Kidney tubule cell (primary cell): ENCODE results near the gene NUDCD2.
"Not testable (repeated sequence)": the region's sequence is repeated elsewhere in the genome, so short reads cannot be mapped to it uniquely, and the experiment has no call there.

Source experiments
- DNase-seq: peaks from one replicate; pipeline ENCODE4 v3.0.0-alpha.2; 2018; ENCODE audit warnings: low spot score

NUDCD2 gene

GRCh38 chr5:163467682-163468081, 7.8 kb upstream of the NUDCD2 start:
- DNase-seq = no peak

GRCh38 chr5:163463063-163463435, 3.1 kb upstream of the NUDCD2 start:
- no peak for DNase-seq

- peak; percentile 41 for DNase-seq
Observed at GRCh38 chr5:163460562-163461171, 765 bp upstream of the NUDCD2 start, which contains the start of gene HMMR. HMMR (plus strand) TSS chr5:163460632; CDS start chr5:163460693, 61 bp downstream.

- DNase-seq = peak; percentile 61
Observed at GRCh38 chr5:163459462-163459818, 462 bp downstream of the NUDCD2 start.

GRCh38 chr5:163458778-163459385, 1.0 kb downstream of the NUDCD2 start:
- no peak for DNase-seq

- no peak for DNase-seq
Observed at GRCh38 chr5:163456840-163457239, 3.1 kb downstream of the NUDCD2 start.

GRCh38 chr5:163456029-163456589, 3.8 kb downstream of the NUDCD2 start:
- DNase-seq = no peak

- not testable (repeated sequence) for DNase-seq
Observed at GRCh38 chr5:163455406-163455805, 4.5 kb downstream of the NUDCD2 start.

- no peak for DNase-seq
Observed at GRCh38 chr5:163453705-163454104, 6.2 kb downstream of the NUDCD2 start.

- no peak for DNase-seq
Observed at GRCh38 chr5:163451489-163451888, 8.4 kb downstream of the NUDCD2 start.

- DNase-seq = no peak
Observed at GRCh38 chr5:163448491-163448890, 11.4 kb downstream of the NUDCD2 start.

- no peak for DNase-seq
Observed at GRCh38 chr5:163447875-163448274, 12.0 kb downstream of the NUDCD2 start.

GRCh38 chr5:163447191-163447590, 12.7 kb downstream of the NUDCD2 start:
- no peak for DNase-seq

- no peak for DNase-seq
Observed at GRCh38 chr5:163445345-163445744, 14.6 kb downstream of the NUDCD2 start.

GRCh38 chr5:163444526-163444925, 15.4 kb downstream of the NUDCD2 start:
- no peak for DNase-seq

- DNase-seq = no peak
Observed at GRCh38 chr5:163440954-163441353, 18.9 kb downstream of the NUDCD2 start.

GRCh38 chr5:163439092-163439425, 20.8 kb downstream of the NUDCD2 start:
- peak; percentile 33 for DNase-seq

GRCh38 chr5:163437309-163438182, 22.4 kb downstream of the NUDCD2 start, which contains the start of gene CCNG1:
CCNG1 (plus strand) TSS chr5:163437595; CDS start chr5:163439257, 1,662 bp downstream.
- DNase-seq = peak; percentile 98

GRCh38 chr5:163437011-163437308, 22.9 kb downstream of the NUDCD2 start:
- DNase-seq = no peak

- no peak for DNase-seq
Observed at GRCh38 chr5:163436515-163436914, 23.4 kb downstream of the NUDCD2 start.

- peak; percentile 93 for DNase-seq
Observed at GRCh38 chr5:163434401-163434866, 25.5 kb downstream of the NUDCD2 start.

GRCh38 chr5:163433271-163433670, 26.6 kb downstream of the NUDCD2 start:
- DNase-seq = no peak

- DNase-seq = no peak
Observed at GRCh38 chr5:163432544-163432943, 27.4 kb downstream of the NUDCD2 start.
